ENCODE data around the gene NEDD4L.
"Not testable (repeated sequence)": the region's sequence is repeated elsewhere in the genome, so short reads cannot be mapped to it uniquely, and the experiment has no call there.

Gene NEDD4L

DNA sequence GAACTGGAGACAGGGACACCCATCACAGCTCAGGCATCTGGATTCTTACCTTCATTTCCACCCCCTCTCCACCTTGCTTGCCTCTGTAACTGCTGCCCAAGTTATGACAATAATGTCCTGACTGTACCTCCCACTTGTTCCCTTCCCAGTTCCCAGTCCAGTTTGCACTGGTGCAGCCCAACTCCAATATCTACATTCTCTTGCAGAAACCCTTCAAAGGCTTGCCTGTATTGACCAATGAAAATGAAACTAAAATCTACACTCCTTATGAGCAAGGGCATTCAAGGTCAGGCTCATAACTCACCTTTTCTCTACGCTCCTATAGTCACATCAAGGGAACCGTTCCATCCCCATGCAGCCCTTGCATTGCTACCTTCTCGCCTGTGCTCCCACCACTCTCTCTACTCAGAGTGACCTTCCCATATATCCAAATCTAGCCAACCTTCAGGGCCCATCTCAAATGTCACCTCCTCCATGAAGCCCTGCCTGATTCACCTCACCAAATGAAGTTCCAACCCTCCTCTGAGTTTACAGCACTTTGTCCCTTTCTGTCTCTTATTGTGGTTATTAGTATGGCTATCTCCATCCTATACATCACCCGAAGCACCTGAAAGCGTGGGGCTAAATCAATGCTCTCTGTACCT, 365.9 kb downstream of the NEDD4L start:
- no peak for DNase-seq

DNA sequence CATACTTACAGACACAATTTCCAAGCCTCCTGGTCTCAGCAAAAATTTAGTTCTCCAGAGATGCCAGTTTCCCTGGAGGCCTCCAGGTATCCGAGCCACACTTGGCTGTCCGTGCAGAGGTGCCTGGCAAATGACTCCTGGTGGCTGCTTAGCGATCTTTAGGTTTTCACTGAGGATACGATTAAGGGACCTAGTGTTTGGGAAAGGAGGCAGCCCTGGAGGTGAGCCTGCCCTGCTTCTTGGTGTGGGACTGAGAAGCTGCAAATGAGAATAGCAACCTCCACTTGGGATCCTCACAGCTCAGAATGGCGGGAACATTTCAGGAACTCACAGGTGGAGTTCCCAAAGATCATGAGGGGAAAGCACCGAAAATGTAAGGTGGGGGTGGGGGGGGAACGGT, 367.3 kb downstream of the NEDD4L start:
- no peak for DNase-seq

DNA sequence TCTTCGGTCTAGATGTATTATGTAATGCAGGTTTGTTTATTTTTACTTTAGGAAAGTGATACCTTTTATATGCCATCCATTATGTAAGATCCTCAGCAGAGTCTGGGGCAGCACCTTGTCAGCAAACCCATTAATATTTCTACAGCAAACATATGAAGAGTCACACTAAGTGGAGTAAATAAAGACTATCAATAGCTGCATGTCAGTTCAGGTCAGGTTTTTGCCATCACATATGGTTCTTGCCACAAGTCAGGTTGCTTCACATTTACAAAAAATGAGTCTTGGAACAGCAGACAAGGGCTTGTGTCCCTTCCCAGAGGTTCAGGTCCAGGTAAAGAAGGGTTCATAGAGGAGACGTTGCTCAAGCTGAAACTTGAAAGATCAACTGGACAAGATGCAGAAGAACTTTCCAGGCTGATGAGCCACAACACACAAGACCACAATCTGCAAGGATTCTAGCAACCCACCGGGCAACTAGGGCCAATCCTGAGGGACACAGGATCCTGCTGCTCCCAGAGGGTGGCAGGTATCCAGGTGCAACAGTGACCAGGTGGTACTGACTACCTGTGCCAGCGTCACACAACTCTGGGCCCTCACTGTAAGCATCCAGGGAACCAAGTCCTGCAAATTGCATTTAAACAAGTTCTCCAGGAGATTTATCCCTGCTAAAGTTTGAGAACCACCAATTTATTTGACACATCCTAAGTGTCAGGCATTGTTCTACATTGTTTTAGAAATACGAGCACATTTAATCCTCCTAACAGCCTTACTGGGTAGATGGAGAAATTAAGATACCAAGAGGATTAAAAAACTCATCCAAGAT, 369.0 kb downstream of the NEDD4L start:
- no peak for DNase-seq

DNA sequence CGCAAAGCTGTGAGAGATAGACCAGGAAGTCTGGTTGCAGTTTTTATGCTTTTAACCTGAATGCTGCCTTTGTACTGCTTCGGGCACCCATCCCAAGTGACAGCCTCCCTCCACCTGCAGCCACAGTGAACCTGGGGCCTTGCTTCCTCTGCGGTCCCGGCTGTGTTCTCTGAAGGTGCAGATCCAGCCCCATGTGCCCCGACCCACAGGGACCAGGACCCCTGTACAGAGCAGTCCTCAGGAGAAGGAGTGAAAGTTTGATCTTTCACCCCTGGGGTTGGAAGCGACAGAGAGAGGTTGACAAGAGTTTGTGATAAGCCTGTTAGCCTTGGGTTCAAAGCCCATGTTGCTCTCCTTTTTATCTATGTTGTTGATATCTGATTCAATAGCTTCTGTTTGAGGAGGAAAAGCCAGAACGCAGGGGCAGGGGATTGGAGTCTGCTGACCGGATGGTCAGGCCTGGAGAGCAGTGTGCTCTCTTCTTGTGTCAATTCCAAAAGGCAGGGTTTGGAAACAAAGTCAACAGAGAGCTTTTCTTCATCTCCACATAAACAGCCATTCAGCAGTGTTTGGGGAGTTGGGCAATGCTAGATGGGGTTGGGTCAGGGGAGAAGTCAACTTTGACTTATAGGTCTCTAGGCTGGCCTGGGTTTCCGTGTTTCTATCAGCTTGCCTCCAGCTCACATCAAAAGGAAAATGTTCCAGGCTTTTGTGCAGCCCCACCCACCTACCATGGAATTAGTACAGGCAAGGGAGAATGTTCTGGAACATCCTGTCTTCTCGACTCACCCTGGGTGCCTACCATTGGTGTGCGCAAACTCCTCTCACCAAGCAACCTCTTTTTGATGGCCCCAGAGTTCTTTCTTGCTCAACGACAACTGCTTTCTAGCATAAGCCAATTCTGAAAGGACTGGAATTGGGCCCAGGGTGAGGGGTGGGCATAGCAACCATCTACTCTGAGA, 369.9 kb downstream of the NEDD4L start:
- DNase-seq, result no peak

DNA sequence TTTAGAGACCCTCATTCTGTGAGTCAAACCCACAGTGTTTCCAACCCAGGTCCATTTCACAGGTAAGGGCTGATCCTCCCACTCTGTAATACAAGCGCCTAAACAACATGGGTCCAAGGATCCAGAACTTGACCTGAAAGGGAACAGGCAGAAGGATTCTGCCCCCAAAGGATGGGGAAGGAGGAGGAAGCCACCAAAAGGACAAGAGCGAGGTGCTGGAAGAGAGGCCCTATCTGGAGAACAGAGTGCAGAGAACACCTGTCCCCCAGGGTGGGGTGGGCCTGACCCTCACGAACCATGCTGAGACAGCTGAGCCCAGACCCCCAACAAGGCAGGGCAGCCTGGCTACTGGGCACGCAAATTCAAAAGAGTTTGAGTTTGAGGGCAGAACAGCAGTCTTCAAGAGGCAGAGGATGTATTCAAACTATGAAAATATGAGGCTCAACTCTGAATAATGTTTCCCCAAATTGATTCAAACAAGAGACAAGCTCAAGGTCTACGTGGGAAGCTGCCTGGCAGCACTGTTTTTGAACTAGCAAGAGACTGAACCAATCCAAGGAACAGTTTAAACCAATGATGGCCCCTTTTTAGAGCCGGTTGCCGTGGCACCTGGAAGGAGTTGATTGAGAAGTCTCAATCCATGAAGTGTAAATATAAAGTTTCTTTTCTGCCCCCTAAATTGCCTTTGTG, 372.1 kb downstream of the NEDD4L start:
- no peak for DNase-seq

DNA sequence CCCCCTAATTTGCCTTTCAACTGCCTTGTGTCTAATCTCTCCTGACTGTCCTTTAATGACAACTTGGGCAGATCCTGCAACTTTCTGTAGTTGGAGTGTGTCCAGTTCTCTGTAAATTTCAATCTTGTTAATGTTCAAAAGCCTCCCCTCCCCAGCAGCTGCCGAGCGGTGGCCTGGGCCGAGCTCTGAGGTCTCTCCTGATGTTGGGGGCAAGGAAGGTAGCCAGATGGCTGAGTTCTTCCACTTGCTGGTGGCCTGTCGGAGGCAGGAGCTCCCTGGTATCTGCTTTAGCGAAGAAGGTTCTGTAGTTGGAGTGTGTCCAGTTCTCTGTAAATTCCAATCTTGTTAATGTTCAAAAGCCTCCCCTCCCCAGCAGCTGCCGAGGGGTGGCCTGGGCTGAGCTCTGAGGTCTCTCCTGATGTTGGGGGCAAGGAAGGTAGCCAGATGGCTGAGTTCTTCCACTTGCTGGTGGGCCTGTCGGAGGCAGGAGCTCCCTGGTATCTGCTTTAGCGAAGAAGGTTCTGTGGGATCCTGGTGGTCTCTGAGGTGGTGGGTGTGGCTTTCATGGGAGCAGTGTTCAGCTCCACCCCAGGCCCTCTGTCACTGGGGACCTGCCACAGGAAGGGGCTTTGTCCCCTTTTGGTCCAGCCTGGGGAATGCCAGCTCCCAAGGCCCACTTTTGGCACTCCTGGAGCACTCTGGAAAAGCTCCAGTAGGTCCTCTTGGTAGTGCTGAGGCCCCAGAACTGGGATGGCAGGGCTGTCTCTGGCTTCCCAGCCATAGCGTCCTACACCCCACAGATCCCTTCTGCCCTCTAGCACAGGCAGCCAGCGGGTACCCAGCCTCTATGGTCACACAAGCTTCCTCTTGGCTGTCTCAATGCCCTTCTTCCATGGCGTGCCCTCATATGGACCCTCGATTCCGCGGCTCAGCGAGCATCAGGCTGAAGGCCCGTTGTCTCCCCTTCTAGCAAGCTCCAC, 373.0 kb downstream of the NEDD4L start:
- DNase-seq, result no peak

DNA sequence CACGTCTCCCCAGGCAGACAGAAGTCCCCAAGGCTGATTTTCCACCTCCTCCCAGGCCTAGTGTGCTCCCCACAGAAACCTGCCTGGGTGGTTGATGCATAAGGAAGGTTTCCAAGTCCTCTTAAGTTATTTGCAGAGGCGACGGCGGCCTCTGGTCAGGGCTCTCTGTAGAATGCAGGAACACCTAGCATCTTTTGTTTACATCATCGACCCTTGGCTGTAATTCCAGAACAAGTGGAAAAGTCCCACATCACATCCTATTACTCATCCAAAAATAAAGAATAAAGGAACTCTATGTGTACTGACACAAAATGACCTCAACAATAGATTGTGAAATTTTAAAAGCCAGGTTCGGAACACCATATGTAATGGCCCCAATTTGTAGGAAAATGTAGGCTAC, 373.7 kb downstream of the NEDD4L start:
- DNase-seq, result no peak

DNA sequence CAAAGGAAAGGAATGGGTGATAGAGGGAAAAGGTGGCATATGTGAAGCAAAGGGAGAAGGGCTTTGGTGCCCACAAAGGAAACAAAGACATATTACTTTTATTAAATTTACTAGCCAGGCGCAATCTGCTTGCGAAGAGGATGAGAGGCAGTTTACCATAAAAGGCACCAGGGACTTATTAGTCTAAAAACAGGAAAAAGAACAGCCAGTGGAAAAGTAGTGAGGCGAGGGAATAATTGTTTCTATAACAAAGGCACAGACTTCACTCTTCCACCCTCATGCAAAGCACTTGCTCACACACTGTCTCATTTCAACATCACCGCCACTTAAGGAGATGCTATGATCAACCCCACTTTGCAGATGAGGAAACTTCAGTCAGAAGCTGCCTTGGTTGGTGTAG, 374.3 kb downstream of the NEDD4L start:
- no peak for DNase-seq

DNA sequence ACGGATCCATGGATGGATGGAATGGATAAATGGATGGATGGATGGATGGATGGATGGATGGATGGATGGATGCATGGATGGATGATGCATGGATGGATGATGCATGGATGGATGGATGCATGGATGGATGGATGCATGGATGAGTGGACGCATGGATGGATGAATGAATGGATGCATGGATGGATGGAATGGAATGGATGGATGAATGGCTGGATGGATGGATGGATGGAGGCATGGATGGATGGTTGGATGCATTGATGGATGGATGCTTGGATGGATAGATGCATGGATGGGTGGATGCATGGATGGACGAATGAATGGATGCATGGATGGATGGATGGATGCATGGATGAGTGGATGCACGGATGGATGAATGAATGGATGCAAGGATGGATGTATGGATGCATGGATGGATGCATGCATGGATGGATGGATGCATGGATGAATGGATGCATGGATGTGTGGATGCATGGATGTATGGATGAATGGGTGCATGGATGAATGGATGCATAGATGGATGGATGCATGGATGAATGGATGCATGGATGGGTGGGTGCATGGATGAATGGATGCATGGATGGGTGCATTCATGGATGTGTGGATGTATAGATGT, 375.7 kb downstream of the NEDD4L start:
- DNase-seq, result no peak

DNA sequence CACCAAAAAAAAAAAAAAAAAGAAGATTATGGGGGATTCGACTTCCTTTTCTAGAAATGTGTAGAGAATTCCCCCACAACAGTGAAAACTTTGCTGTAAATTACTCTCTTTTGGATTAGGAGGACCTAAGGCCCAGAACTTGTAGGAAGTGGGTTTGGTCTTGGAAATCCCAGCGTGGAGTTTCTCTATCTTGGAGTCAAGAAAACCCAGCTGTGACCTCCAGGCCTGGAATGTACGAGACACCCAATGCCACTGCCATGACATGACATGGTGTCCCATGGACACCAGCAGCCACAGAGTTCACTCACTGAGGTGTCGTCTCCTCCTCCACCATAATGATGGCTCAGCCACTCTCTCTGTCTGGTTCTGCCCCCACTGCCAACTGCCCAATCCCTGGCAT, 382.6 kb downstream of the NEDD4L start:
- no peak for DNase-seq

DNA sequence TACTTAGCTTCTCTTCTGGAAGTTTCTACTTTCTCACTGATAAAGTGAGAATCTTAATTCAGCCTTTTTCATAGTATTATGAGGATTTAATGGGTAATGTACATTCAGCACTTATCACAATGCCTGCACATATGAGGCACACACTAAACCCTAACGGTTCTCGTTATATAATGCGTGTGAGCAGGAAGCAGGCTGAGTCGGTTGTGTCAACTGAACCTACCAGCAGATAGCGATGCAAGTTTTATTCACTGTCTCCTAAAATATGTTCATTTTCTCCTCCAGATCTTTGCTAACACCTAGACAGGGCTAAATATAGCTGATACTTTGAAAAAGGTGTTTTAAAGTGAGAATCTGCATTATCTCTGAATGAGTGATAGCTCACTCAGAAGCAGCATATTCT, 383.3 kb downstream of the NEDD4L start:
- no peak for DNase-seq

DNA sequence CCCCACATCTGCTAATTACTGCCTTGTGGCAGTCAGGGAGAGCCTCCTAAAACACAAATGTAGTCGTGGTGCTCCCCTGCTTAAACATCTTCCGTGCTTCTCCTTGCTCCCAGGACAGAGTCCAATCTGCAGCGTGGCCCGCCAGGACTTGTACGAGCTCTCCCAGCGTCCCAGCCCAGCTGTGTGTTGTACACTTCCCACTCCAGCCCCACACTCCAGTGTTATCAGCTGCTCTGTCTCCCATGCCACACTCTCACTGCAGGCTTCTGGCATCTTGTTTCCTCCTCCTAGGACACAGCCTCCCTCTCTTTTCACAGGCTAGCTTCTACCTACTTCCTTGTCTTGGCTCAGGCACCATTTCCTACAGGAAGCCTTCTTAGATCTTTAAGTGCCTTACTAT, 385.4 kb downstream of the NEDD4L start:
- DNase-seq, result no peak

DNA sequence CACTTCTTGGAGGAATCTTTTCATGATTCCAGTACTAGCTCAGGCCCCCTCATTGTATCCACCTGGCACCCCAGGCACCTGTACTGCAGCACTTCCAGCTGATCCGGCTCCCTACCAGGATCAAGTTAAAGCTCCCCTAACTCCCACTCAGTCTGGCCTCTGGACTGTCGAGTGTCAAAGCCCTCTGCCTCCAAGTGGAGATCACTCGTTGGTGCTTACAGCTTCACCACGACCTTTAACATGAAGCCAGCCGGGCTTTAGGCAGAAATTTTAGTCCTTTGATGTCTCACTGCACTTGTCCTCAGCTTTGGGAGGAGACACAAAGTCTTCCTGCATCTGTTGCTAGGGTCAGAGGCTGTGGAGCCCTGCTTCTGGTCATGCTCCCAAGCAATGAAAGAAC, 387.2 kb downstream of the NEDD4L start:
- DNase-seq, result no peak

DNA sequence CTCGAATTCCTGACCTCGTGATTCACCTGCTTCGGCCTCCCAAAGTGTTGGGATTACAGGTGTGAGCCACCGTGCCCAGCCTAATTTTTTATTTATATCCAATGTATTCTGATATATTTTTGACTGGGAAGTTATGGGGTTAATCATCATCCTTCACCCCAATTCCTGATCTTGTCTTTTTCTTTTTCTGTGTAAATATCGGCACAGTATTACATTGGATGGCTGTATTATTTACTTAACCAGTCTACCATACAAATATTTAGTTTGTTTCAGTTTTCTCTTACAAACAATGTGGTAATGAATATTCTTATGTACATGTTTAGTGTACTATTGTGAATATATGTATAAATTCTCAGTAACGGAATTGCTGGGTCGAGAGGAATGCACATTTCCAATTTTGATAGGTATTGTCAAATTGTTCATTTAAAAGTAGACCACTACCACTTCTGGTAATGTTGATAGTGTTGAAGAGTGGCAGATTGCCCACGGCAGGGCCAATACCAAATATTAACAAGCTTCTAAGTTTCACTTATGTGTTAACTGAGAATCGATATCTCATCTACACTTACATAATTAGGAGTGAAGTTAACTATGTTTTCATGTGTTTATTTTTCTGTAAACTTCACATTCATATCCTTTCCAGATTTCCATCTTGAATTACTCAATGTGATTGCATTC, 388.2 kb downstream of the NEDD4L start:
- DNase-seq, result no peak

DNA sequence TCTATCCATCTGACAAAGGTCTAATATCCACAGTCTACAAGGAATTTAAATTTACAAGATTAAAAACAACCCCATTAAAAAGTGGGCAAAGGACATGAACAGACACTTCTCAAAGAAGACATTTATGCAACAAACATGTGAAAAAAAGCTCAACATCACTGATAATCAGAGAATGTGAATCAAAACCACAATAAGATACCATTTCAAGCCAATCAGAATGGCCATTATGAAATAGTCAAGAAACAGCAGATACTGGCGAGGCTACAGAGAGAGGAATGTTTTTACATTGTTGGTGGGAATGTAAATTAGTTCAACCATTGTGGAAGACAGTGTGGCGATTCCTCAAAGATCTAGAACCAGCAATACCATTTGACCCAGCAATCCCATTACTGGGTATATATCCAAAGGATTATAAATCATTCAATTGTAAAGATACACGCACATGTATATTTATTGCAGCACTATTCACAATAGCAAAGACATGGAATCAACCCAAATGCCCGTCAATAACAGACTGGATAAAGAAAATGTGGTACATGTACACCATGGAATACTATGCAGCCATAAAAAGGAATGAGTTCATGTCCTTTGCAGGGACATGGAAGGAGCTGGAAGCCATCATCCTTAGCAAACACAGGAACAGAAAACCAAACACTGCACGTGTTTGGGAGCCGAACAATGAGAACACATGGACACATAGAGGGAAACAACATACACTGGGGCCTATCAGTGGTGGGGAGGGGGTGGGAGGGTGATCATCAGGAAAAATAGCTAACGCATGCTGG, 391.4 kb downstream of the NEDD4L start:
- DNase-seq, result not testable (repeated sequence)

DNA sequence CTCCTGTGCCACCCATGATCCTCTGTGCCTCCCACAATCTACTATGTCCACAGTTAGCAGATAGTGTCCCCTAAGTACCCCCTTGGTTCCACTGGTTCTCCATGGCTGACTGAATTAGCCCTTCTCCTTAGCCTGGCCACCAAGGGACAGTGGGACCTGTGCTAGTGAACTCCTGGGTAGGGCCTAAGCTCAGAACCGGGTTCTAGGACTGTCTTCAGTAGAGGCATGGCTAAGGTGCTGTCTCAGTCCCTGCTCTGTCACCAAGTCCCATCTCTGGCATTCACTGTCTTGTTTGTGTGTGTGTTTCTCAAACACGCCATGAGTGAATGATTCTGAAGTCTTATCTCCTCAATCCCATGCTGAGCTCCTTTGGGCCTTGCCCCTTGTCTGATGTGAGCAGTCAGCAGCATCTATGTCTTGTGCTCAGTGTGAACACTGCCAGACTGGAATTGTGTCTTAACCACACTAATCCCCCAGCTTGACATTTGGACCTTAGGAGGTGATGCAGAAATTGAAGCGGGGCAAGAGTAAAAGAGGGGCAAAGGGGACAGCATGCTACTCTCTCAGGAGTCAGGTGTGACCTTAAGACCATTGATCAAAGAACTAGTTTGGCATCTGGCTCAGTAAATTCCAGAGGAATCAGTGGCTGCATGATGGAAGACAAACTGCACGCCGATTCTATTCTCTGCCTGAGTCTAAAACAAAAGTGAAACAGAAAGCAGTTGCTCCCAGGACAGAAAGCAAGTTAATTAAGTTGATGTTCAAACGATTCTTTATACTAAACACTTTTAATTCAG, 394.3 kb downstream of the NEDD4L start:
- peak; percentile 4 for DNase-seq

DNA sequence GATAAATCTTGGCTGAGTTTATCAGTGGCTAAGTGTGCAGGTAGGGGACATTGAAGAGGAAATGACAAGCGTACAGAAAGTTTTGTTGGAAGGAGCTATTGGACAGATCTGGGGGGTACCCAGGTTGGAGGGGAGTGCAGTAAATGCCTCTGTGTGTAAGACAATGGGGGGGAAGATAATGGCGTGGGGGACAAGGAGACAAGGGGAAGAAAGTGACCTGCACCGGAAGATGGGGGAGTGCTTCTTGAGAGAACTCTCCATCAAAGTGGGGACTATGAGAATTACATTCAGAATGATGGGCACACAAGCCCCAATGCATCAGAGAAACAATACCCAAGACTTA, 394.9 kb downstream of the NEDD4L start:
- no peak for DNase-seq

DNA sequence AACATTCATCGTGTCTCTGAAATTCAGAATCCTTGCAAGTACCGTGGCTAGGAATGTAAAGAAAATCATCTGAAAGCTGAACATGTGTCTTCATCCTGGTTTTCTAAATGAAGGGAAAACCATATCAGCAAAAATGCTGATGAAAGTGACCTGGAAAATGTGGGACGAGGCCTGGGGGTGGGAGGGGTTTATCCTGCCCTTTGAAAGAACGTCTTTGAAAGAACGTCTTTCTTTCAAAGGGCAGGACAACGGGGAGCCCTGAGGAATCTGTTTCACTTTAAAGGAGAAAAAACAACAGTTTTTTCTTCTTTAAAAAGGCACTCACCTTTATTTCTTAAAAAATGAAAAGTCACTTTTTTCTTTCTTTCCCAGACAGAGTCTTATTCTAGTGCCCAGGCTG, 399.6 kb downstream of the NEDD4L start:
- DNase-seq, result no peak
